Keratinocyte (primary cell): Measurements from ENCODE around the gene SNRNP27. TPM values are rescaled to one million over a fixed set of nuclear protein-coding genes. Genes with fewer than 3 reads are reported as not detected.

Source experiments
- DNase-seq: peaks from one replicate; pipeline ENCODE4 v3.0.0-alpha.2; 2011; ENCODE audit warnings: low read depth, missing footprints, low spot score
- FAIRE-seq: peaks from 2 replicates; lab custom pipeline; 2011; peaks lifted over from hg19 to GRCh38; lab: Jason Lieb, UNC
- H2AFZ ChIP-seq: 2 replicates; pipeline ENCODE4 v1.6.0; 2012; ENCODE audit warnings: low read length, control low read depth, inconsistent platforms; ENCODE audit not compliant: control insufficient read depth
- H3K27ac ChIP-seq: 2 replicates; pipeline ENCODE4 v1.5.1; 2011; ENCODE audit warnings: low read length; ENCODE audit not compliant: control insufficient read depth, insufficient read depth
- H3K27me3 ChIP-seq: 3 replicates; pipeline ENCODE4 v1.6.0; 2011; ENCODE audit warnings: low read length; ENCODE audit not compliant: control insufficient read depth, insufficient read depth; ENCODE audit errors: extremely low read depth
- H3K36me3 ChIP-seq, 2 experiments: 2 replicates in 1 of 2; 3 replicates in 1 of 2; pipeline ENCODE4 v1.5.1; 2011; ENCODE audit warnings: low read length in 2 of 2, mild to moderate bottlenecking in 1 of 2; ENCODE audit not compliant: control insufficient read depth in 2 of 2, insufficient read depth in 2 of 2; ENCODE audit errors: extremely low read depth in 1 of 2
- H3K4me1 ChIP-seq: 3 replicates; pipeline ENCODE4 v1.5.1; 2011; ENCODE audit warnings: low read length; ENCODE audit not compliant: control insufficient read depth, insufficient read depth; ENCODE audit errors: extremely low read depth
- H3K4me2 ChIP-seq: 3 replicates; pipeline ENCODE4 v1.6.0; 2011; ENCODE audit warnings: low read depth, low read length; ENCODE audit not compliant: control insufficient read depth, insufficient read depth; ENCODE audit errors: extremely low read depth
- H3K4me3 ChIP-seq, 3 experiments: fragments of 200-600 bp in 1 of 3; sonication (generic) in 1 of 3; 2 replicates in 2 of 3; 3 replicates in 1 of 3; pipeline ENCODE4 v1.5.1; 2011 to 2016; ENCODE audit warnings: low read length in 3 of 3, mild to moderate bottlenecking in 3 of 3, control low read depth in 2 of 3, inconsistent platforms in 1 of 3, low read depth in 1 of 3, mixed read lengths in 1 of 3, mixed run types in 1 of 3, moderate library complexity in 1 of 3; ENCODE audit not compliant: control insufficient read depth in 2 of 3, insufficient read depth in 2 of 3; ENCODE audit errors: extremely low read depth in 1 of 3
- H3K79me2 ChIP-seq: 2 replicates; pipeline ENCODE4 v1.6.0; 2012; ENCODE audit warnings: low read length; ENCODE audit not compliant: control insufficient read depth, insufficient read depth
- H3K9ac ChIP-seq: 3 replicates; pipeline ENCODE4 v1.6.0; 2011; ENCODE audit warnings: low read length; ENCODE audit not compliant: control insufficient read depth, insufficient read depth; ENCODE audit errors: extremely low read depth
- H3K9me1 ChIP-seq: 3 replicates; pipeline ENCODE4 v1.6.0; 2011; ENCODE audit warnings: low read length; ENCODE audit not compliant: control insufficient read depth, insufficient read depth; ENCODE audit errors: extremely low read depth
- H3K9me3 ChIP-seq: 2 replicates; pipeline ENCODE4 v1.5.1; 2012; ENCODE audit warnings: low read depth, low read length; ENCODE audit not compliant: control insufficient read depth
- H4K20me1 ChIP-seq: 3 replicates; pipeline ENCODE4 v1.6.0; 2011; ENCODE audit warnings: low read length; ENCODE audit not compliant: control insufficient read depth, insufficient read depth; ENCODE audit errors: extremely low read depth
- EZH2 ChIP-seq: IDR thresholded peaks from one replicate; pipeline ENCODE4 v1.6.1; 2012; ENCODE audit warnings: inconsistent platforms, mild to moderate bottlenecking, low read length, moderate library complexity
- dilution Hi-C: fragments of 300-500 bp; cut with MboI; formaldehyde crosslinking; loops from one replicate; pipeline ENCODE4 v1.7.0; 2020; ENCODE audit warnings: low sequenced_read_pairs; ENCODE audit not compliant: extremely low pct_ligation_motif_present
- polyA plus RNA-seq, 5 experiments: library from polyadenylated mRNA; depleted of rRNA in 3 of 5; stranded (reverse) in 3 of 5; stranded (forward) in 1 of 5; unstranded in 1 of 5; fragments of >200 nt; gene quantifications; 1 replicate in 1 of 5; 2 replicates in 3 of 5; 3 replicates in 1 of 5; pipeline versions ENCODE4 v1.2.1 to v1.2.3, GENCODE V29; 2011 to 2012; ENCODE audit warnings: missing spikeins in 2 of 5, low read depth in 1 of 5, low replicate concordance in 1 of 5
- TF ChIP-seq, protein P1 (sequence below), 3 experiments: IDR thresholded peaks in 1 of 3; conservative IDR thresholded peaks in 1 of 3; optimal IDR thresholded peaks in 1 of 3; 2 replicates in 2 of 3; 3 replicates in 1 of 3; pipeline versions ENCODE3 to v1.5.1; 2011; ENCODE audit warnings: low read length in 3 of 3, mild to moderate bottlenecking in 3 of 3, moderate library complexity in 2 of 3, control low read depth in 1 of 3, inconsistent platforms in 1 of 3; ENCODE audit not compliant: insufficient read depth in 2 of 3; ENCODE audit errors: extremely low read depth in 1 of 3

SNRNP27 gene
- polyA plus RNA-seq, 1 donor (not counting 4 experiments of a cell fraction or from before 2014, with no cell fraction given), result 41.1 TPM

DNA sequence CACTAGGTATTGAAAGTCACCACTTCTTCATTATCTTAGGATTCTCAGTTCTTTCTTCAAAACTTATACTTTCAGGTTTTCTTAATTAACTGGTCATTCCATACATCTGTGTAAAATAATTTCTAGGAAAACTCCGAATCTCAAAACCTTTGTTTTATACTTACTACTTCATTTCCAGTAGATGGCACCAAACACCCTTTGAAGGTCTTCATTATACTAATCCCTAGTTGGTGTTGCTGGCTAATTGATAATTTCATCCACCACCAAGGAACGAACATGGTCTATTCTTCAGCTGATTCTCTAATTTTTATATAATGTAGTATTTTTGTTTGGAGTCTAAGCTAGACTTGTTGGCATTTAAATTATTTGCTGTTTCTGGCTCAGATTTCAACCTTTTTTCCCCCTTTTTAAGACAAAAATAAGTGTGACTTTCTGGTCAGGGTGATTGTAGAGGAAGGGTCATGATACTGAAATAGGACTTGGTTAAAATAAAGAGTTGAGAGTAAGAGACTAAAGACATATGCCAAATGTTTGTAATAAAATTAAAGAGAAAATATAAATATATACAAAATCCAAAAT, 18.3 kb downstream of the SNRNP27 start:
- no peak overlapping the region for H3K4me2 ChIP-seq
- no peak overlapping the region for H2AFZ ChIP-seq
- H3K79me2 ChIP-seq, result peaks cover 7% of the 10 kb centered on the region
- H3K27me3 ChIP-seq, result no peaks in the 10 kb centered on the region
- H3K4me3 ChIP-seq, result no peak overlapping the region
- H3K27ac ChIP-seq, result peak overlapping the region; percentile 6
- H3K9ac ChIP-seq, result no peak overlapping the region
- DNase-seq, result no peak
- peaks cover 7% of the 10 kb centered on the region for H3K4me1 ChIP-seq
- FAIRE-seq, result no peak
- no peaks in the 10 kb centered on the region for H3K9me3 ChIP-seq
- TF ChIP-seq EZH2, result no peak
- TF ChIP-seq, protein P1, sequence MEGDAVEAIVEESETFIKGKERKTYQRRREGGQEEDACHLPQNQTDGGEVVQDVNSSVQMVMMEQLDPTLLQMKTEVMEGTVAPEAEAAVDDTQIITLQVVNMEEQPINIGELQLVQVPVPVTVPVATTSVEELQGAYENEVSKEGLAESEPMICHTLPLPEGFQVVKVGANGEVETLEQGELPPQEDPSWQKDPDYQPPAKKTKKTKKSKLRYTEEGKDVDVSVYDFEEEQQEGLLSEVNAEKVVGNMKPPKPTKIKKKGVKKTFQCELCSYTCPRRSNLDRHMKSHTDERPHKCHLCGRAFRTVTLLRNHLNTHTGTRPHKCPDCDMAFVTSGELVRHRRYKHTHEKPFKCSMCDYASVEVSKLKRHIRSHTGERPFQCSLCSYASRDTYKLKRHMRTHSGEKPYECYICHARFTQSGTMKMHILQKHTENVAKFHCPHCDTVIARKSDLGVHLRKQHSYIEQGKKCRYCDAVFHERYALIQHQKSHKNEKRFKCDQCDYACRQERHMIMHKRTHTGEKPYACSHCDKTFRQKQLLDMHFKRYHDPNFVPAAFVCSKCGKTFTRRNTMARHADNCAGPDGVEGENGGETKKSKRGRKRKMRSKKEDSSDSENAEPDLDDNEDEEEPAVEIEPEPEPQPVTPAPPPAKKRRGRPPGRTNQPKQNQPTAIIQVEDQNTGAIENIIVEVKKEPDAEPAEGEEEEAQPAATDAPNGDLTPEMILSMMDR (optimal IDR thresholded peaks at IDR 0.05 in 1 of 3, IDR thresholded peaks at IDR 0.05 in 1 of 3, conservative IDR thresholded peaks at IDR 0.05 in 1 of 3; ENCODE audit: extremely low read depth in 1 of 3, insufficient read depth in 2 of 3, low read length in 3 of 3), result peak in 2 of 3 experiments; percentile 25 to 47
- no peaks in the 10 kb centered on the region for H4K20me1 ChIP-seq
- no peaks in the 10 kb centered on the region for H3K9me1 ChIP-seq
- H3K36me3 ChIP-seq, result peaks cover 5 to 13% of the 10 kb centered on the region in 2 experiments
- dilution Hi-C loops, result no loop called here

DNA sequence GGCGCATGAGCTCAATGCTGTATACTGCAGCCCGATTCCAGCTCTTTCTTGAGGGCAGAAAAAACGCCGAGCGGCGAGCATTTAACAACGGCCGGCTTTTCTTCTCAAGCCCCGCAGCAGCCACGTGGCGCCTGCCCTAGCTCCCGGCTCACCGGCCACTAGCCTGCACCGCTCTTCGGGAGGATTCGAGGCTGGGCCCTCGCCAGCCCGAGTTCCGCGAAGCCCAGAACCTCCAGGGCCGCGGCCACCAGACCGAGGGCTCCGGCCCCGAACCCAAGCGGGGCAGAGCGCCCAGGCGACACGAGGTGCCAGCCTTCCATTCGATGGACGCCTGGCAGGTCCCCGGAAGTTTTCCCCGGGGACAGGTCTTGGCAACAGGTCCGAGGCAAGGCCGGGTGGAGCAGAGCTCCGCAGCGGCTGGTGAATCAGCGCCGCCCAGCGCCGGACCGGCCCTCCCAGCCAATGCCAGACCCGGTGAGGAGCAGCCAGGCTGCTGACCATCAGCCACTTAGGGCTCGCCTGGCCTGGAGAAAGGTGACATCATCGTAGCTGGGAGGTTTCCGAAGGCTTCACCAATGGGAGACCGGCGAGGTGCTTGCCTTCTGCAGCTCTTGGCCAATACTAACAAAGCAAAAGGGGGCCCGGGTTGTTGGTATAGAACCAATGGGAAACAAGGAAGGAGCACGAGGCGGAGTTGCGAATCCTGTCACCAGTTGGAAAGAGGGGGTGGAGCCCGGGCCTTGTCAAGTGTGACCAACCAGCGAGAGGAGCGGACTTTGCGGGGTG, 20.6 kb downstream of the SNRNP27 start:
- no peak for TF ChIP-seq EZH2
- TF ChIP-seq, protein P1 (optimal IDR thresholded peaks at IDR 0.05 in 1 of 3, IDR thresholded peaks at IDR 0.05 in 1 of 3, conservative IDR thresholded peaks at IDR 0.05 in 1 of 3; ENCODE audit: extremely low read depth in 1 of 3, insufficient read depth in 2 of 3, low read length in 3 of 3), result peak in 1 of 3 experiments; percentile 54
- Histone ChIP-seq H3K27me3 (no peaks in the 10 kb centered on the region), H2AFZ (peak overlapping the region; percentile 39), H3K9ac (peak overlapping the region; percentile 93), H3K9me3 (no peaks in the 10 kb centered on the region), H4K20me1 (no peaks in the 10 kb centered on the region), H3K36me3 (peaks cover 3 to 11% of the 10 kb centered on the region in 2 experiments), H3K27ac (peak overlapping the region; percentile 90), H3K9me1 (no peaks in the 10 kb centered on the region), H3K4me2 (peak overlapping the region; percentile 74), H3K4me3 (peak overlapping the region; percentile 71 to 76 (median 74)), H3K4me1 (peaks cover 22% of the 10 kb centered on the region), H3K79me2 (peaks cover 8% of the 10 kb centered on the region)
- DNase-seq (peak; percentile 100), FAIRE-seq (peak; percentile 87)
- dilution Hi-C loops, result no loop called here
